GM21515 (cell line): ENCODE results near the gene MRPS12.
A peak's percentile ranks its signal among the peaks of the same experiment; 100 is the strongest.
"Not testable (repeated sequence)": the region's sequence is repeated elsewhere in the genome, so short reads cannot be mapped to it uniquely, and the experiment has no call there.

Source experiments
- ATAC-seq: cut with Tn5 transposase; IDR thresholded peaks from one replicate; pipeline ENCODE4 v1.9.1; 2021; ENCODE audit not compliant: unreplicated experiment

MRPS12 gene

GRCh38 chr19:38933544-38933943, 2.8 kb downstream of the MRPS12 start:
- ATAC-seq = no peak

GRCh38 chr19:38939957-38940356, 9.2 kb downstream of the MRPS12 start:
- no peak for ATAC-seq

DNA sequence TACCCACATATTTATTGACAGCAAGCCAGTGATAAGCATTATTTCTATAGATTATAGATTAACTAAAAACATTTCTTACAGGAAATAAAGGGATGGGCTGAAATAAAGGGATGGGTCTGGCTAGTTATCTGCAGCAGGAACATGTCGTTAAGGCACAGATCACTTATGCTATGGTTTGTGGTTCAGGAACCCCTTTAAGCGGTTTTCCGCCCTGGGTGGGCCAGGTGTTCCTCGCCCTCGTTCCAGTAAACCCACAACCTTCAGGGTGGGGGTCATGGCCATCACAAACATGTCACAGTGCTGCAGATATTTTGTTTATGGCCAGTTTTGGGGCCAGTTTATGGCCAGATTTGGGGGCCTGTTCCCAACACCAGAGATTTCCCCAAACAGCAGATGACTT, 10.7 kb downstream of the MRPS12 start:
- not testable (repeated sequence) for ATAC-seq

DNA sequence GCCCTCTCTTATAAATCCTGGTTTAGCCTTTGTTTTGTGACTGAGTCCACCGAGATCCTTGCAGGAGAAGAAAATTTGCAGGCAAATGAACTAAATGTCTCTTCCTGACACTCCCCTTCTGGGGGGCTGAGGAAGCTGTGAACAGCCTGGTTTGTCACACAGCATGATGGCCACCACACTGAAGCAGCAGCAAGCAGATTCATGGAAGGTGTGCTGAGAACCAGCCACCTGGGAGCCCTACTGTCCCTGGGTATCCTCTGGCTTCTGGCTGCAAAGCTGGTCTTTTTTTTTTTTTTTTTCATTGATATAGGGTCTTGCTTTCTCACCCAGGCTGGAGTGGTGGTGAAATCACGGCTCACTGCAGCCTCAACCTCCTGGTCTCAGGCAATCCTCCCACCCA, 11.2 kb downstream of the MRPS12 start:
- ATAC-seq = no peak

- no peak for ATAC-seq
These were observed 11.9 kb downstream of the MRPS12 start for GRCh38 chr19:38942471-38943181.

GRCh38 chr19:38944981-38945506, 14.3 kb downstream of the MRPS12 start:
- ATAC-seq = no peak

GRCh38 chr19:38945562-38946228, 15.0 kb downstream of the MRPS12 start:
- no peak for ATAC-seq

- no peak for ATAC-seq
These were observed 15.7 kb downstream of the MRPS12 start for GRCh38 chr19:38946229-38947010.

GRCh38 chr19:38949580-38950367, 19.0 kb downstream of the MRPS12 start:
- ATAC-seq = peak; percentile 56

- ATAC-seq = no peak
These were observed 20.4 kb downstream of the MRPS12 start for GRCh38 chr19:38951187-38951586.

- ATAC-seq = no peak
These were observed 21.8 kb downstream of the MRPS12 start for GRCh38 chr19:38952395-38953165.

- ATAC-seq = no peak
These were observed 22.9 kb downstream of the MRPS12 start for GRCh38 chr19:38953677-38954076.

DNA sequence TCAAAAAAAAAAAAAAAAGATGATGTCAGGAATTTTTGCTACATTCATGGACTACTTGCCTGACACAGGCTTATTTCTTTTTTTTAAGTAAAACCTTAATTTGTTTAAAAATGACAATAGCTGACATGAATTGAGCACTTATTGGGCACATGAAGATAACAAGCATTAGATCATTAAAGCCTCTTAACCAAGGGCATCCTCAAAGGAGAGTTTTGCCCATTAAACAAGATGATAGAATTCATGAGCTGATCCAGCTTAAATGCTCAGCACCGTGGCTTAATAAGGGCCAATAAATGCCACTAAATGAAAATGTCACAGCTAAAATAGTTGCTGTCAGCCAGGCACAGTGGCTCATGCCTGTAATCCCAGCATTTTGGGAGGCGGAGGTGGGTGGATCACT, 25.5 kb downstream of the MRPS12 start:
- ATAC-seq = no peak

DNA sequence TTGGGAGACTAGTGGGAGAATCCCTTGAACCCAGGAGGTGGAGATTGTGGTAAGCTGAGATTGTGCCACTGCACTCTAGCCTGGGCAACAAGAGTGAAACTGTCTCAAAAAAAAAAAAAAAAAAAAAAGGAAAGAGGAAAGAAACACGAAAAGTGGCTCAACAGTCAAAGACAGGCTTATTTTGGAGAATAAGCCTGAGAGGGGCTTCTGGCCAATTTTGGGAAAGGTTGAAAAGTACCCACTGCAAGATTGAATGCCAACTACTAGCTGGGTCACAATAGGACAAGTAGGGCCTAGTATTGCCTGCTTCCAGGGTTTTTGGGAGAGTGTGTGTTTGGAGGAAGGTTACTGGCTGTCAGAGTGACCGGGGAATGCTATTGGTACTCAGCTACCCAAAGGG, 27.6 kb downstream of the MRPS12 start:
- ATAC-seq = no peak

DNA sequence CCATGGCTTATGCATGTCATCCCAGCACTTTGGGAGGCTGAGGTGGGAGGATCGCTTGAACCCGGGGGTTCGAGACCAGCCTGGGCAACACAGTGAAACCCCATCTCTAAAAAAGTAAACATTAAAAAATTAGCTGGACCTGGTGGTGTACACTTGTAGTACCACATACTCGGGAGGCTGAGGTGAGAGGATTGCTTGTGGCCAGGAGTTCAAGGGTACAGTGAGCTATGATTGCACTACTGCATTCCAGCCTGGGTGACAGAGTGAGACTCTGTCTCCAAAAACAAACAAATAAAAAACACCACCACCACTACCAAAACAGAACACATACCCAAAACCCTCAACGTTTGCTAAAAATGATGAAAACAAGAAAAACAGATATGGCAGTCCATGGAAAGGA, 28.9 kb downstream of the MRPS12 start:
- ATAC-seq = no peak

GRCh38 chr19:38964738-38965137, 34.0 kb downstream of the MRPS12 start:
- ATAC-seq = no peak

GRCh38 chr19:38966149-38966548, 35.4 kb downstream of the MRPS12 start:
- not testable (repeated sequence) for ATAC-seq

DNA sequence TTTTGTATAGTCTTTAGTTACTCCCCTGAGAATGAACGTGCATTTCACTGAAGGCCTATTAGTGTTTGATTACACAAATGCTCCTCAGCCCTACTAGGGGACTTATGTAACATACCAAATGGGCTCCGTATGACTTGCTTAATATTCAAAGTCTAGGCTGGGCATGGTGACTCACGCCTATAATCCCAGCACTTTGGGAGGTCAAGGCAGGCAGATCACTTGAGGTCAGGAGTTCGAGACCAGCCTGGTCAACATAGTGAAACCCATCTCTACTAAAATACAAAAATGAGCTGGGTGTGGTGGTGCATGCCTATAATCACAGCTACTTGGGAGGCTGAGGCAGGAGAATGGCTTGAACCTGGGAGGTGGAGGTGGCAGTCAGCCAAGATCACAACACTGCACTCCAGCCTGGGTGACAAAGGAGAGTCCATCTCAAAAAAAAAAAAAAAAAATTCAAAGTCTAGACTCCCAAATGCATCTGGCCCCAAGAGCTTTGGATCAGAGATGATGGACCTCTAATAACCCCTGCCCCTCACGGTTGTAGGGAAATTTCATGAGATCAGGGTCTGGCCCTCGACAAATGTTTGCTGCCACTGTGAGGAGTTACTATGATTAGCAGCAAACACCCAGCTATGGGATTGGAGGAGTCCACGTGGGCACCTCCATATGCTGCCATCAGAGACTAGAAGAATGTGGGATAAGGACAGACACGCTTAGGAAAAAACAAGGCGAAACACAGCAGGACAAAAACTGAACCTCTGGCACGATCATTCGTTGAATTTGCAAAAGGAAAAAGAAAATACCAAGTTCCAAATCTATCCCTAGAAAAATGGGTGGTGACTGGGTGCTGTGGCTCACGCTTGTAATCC, 40.2 kb downstream of the MRPS12 start:
- ATAC-seq = no peak

GRCh38 chr19:38971672-38972071, 40.9 kb downstream of the MRPS12 start:
- no peak for ATAC-seq
